H1 (cell line): ENCODE data around the gene PRMT3.

ENCODE experiments used
- BCL11A ChIP-seq, 2 experiments: IDR thresholded peaks; one replicate each; pipeline ENCODE4 v1.6.1; 2011; ENCODE audit warnings: low read depth in 2 of 2, low read length in 2 of 2, mild to moderate bottlenecking in 2 of 2
- CBX5 ChIP-seq: fragments of 300-800, 300-1000 bp; sonication (generic); IDR thresholded peaks from 2 replicates; pipeline ENCODE4 v1.7.1; 2016; ENCODE audit warnings: antibody characterized with exemption, low read length, low read depth
- EZH2 ChIP-seq: fragments of 200-600 bp; sonication (generic); IDR thresholded peaks from 2 replicates; pipeline ENCODE4 v1.7.1; 2012; ENCODE audit warnings: low read depth, mild to moderate bottlenecking, moderate library complexity, low read length, inconsistent platforms; ENCODE audit not compliant: severe bottlenecking
- GABPA ChIP-seq: IDR thresholded peaks from 2 replicates; pipeline ENCODE4 v1.6.1; 2011; ENCODE audit warnings: mild to moderate bottlenecking, low read length, moderate library complexity, borderline replicate concordance; ENCODE audit not compliant: insufficient read depth
- TEAD4 ChIP-seq: IDR thresholded peaks from 2 replicates; pipeline ENCODE4 v1.6.1; 2012; ENCODE audit warnings: low read depth, low read length, inconsistent platforms, mixed read lengths
- YY1 ChIP-seq: IDR thresholded peaks from 2 replicates; pipeline ENCODE4 v1.6.1; 2011; ENCODE audit warnings: low read depth, mild to moderate bottlenecking, low read length
- TF ChIP-seq, protein P1 (sequence below), 3 experiments: IDR thresholded peaks; 1 replicate in 2 of 3; 2 replicates in 1 of 3; pipeline versions ENCODE4 v1.5.1 to v1.6.1; 2011; ENCODE audit warnings: low read length in 3 of 3, mild to moderate bottlenecking in 3 of 3, inconsistent platforms in 2 of 3, low read depth in 1 of 3, moderate library complexity in 1 of 3; ENCODE audit not compliant: insufficient read depth in 1 of 3; ENCODE audit errors: control extremely low read depth in 1 of 3

DNA sequence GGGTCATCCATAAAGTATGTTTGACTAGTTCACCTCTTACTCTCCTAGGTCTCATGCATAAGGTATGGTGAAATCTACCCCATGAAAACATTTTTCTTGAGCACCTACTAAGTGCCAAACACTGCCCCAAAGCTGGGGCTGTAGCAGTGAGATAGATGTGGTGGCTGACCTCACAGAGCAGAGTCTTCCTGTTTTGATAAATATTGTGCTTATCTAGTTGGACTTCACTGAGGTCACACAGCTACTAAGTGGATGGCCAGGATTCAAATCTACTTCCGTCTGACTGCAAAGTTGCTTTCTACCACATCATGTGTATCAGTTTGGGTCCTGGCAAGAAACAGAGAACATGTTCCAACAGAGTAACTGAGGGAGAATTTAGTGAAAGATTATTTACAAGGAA, 30.4 kb upstream of the PRMT3 start:
- TF ChIP-seq GABPA (no peak), BCL11A (IDR thresholded peaks at IDR 0.05; ENCODE audit: low read depth in 2 of 2, low read length in 2 of 2) (no peak), YY1 (no peak), EZH2 (no peak), CBX5 (no peak), TEAD4 (no peak)
- TF ChIP-seq, protein P1, sequence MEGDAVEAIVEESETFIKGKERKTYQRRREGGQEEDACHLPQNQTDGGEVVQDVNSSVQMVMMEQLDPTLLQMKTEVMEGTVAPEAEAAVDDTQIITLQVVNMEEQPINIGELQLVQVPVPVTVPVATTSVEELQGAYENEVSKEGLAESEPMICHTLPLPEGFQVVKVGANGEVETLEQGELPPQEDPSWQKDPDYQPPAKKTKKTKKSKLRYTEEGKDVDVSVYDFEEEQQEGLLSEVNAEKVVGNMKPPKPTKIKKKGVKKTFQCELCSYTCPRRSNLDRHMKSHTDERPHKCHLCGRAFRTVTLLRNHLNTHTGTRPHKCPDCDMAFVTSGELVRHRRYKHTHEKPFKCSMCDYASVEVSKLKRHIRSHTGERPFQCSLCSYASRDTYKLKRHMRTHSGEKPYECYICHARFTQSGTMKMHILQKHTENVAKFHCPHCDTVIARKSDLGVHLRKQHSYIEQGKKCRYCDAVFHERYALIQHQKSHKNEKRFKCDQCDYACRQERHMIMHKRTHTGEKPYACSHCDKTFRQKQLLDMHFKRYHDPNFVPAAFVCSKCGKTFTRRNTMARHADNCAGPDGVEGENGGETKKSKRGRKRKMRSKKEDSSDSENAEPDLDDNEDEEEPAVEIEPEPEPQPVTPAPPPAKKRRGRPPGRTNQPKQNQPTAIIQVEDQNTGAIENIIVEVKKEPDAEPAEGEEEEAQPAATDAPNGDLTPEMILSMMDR (IDR thresholded peaks at IDR 0.05; ENCODE audit: control extremely low read depth in 1 of 3, insufficient read depth in 1 of 3, low read depth in 1 of 3, low read length in 3 of 3): no peak
